K562 (cell line): ENCODE data around the gene FABP7. TPM values are rescaled to one million over a fixed set of nuclear protein-coding genes. Genes with fewer than 3 reads are reported as not detected.

Experiments used
- ATAC-seq: fragments of 200-7000 bp; cut with Tn5 transposase; 3 replicates; pipeline ENCODE4 v1.9.1; 2020; ENCODE audit warnings: moderate library complexity
- BruUV-seq: library from RNA; stranded (reverse); fragments of 400-500 nt; replicated peaks from 2 replicates; lab custom pipeline; 2021; lab: Mats Ljungman, UMichigan
- CTCF ChIA-PET: fragments of 300-600 bp; formaldehyde crosslinking; extraction: SDS; loops from one replicate; lab custom pipeline; 2021; ENCODE audit warnings: low intra/inter-chr PET ratio; lab: Yijun Ruan, JAX
- POLR2A ChIA-PET: fragments of 300-600, 350-650 bp; sonication (Branson Sonifier 250); formaldehyde crosslinking; extraction: SDS; loops from one replicate; lab custom pipeline; 2021; ENCODE audit warnings: antibody characterized with exemption, inconsistent platforms; lab: Yijun Ruan, JAX
- DNase-seq, 4 experiments: peaks; one replicate each; pipeline versions ENCODE4 v3.0.0 to v3.0.0-alpha.2; 2011 to 2018; ENCODE audit warnings: low spot score in 3 of 4, mixed read lengths in 3 of 4; ENCODE audit errors: extremely low read depth in 1 of 4
- FAIRE-seq: peaks from 2 replicates; lab custom pipeline; 2011; peaks lifted over from hg19 to GRCh38; lab: Jason Lieb, UNC
- H2AFZ ChIP-seq: 2 replicates; pipeline ENCODE4 v1.6.0; 2011; ENCODE audit warnings: low read depth, low read length, control low read depth, inconsistent platforms
- H3K27ac ChIP-seq: fragments of 200-600 bp; 3 replicates; pipeline ENCODE4 v1.8.0; 2011; ENCODE audit warnings: low read depth, mild to moderate bottlenecking, control low read depth, inconsistent platforms, low read length, moderate library complexity, mixed read lengths; ENCODE audit errors: extremely low read depth
- H3K27me3 ChIP-seq, 2 experiments: fragments of 300-600 bp in 1 of 2; 2 replicates in 1 of 2; 3 replicates in 1 of 2; pipeline versions ENCODE4 v1.6.0 to v1.8.0; 2011; ENCODE audit warnings: inconsistent platforms in 2 of 2, low read length in 2 of 2, mild to moderate bottlenecking in 1 of 2, mixed read lengths in 1 of 2, moderate library complexity in 1 of 2; ENCODE audit not compliant: control insufficient read depth in 2 of 2, insufficient read depth in 2 of 2
- H3K36me3 ChIP-seq: fragments of 300-600 bp; 3 replicates; pipeline ENCODE4 v1.8.0; 2011; ENCODE audit warnings: mild to moderate bottlenecking, low read length, inconsistent platforms; ENCODE audit not compliant: control insufficient read depth, insufficient read depth
- H3K4me1 ChIP-seq, 2 experiments: fragments of 200-600 bp in 1 of 2; replicated peaks in 1 of 2; 2 replicates in 1 of 2; 3 replicates in 1 of 2; pipeline versions ENCODE4 v1.5.1 to v1.8.0; 2011; ENCODE audit warnings: inconsistent platforms in 2 of 2, low read length in 2 of 2, mild to moderate bottlenecking in 1 of 2, mixed read lengths in 1 of 2, moderate library complexity in 1 of 2; ENCODE audit not compliant: control insufficient read depth in 2 of 2, insufficient read depth in 2 of 2
- H3K4me2 ChIP-seq: 2 replicates; pipeline ENCODE4 v1.6.1; 2011; ENCODE audit warnings: low read length, control low read depth, inconsistent platforms, mixed read lengths; ENCODE audit not compliant: insufficient read depth
- H3K4me3 ChIP-seq: fragments of 200-600 bp; sonication (generic), shearing (Covaris generic); 2 replicates; pipeline ENCODE4 v1.5.1; 2016; ENCODE audit warnings: control low read depth, inconsistent platforms
- H3K79me2 ChIP-seq: fragments of 200-600 bp; 3 replicates; pipeline ENCODE4 v1.8.0; 2011; ENCODE audit warnings: low read length, inconsistent platforms; ENCODE audit not compliant: control insufficient read depth, insufficient read depth
- H3K9ac ChIP-seq, 2 experiments: 2 replicates each; pipeline versions ENCODE4 v1.6.0 to v1.6.1; 2011; ENCODE audit warnings: low read depth in 2 of 2, low read length in 2 of 2, control low read depth in 1 of 2, inconsistent platforms in 1 of 2, mild to moderate bottlenecking in 1 of 2, mixed read lengths in 1 of 2; ENCODE audit not compliant: insufficient read depth in 1 of 2
- H3K9me1 ChIP-seq: one replicate; pipeline ENCODE4 v1.6.0; 2011; ENCODE audit warnings: inconsistent platforms, mild to moderate bottlenecking, low read length, moderate library complexity; ENCODE audit not compliant: control insufficient read depth, insufficient read depth
- H3K9me3 ChIP-seq: replicated peaks from 2 replicates; pipeline ENCODE4 v1.5.1; 2011; ENCODE audit warnings: low read depth, low read length, inconsistent platforms; ENCODE audit not compliant: control insufficient read depth, insufficient read depth
- H4K20me1 ChIP-seq: replicated peaks from 2 replicates; pipeline ENCODE4 v1.6.1; 2011; ENCODE audit warnings: low read length, inconsistent platforms, mixed read lengths; ENCODE audit not compliant: control insufficient read depth, insufficient read depth
- BRD4 ChIP-seq: fragments of 200-600 bp; sonication (generic); IDR thresholded peaks from 2 replicates; pipeline ENCODE4 v1.6.1; 2017; ENCODE audit warnings: inconsistent platforms
- C11orf30 ChIP-seq: fragments of 450-650 bp; IDR thresholded peaks from 2 replicates; pipeline ENCODE4 v1.6.1; 2016; ENCODE audit warnings: low read depth, mild to moderate bottlenecking
- CHCHD3 ChIP-seq: fragments of 250-450 bp; sonication (Bioruptor Pico); IDR thresholded peaks from 2 replicates; pipeline ENCODE4 v2.1.2; 2022; ENCODE audit warnings: mild to moderate bottlenecking
- ESRRA ChIP-seq: fragments of 450-650 bp; IDR thresholded peaks from 2 replicates; pipeline ENCODE4 v1.6.1; 2014; ENCODE audit warnings: low read depth, mild to moderate bottlenecking, moderate library complexity, borderline replicate concordance
- ETV6 ChIP-seq, 3 experiments: fragments of 150-350 bp in 1 of 3; sonication (generic) in 1 of 3; formaldehyde crosslinking in 1 of 3; IDR thresholded peaks; 2 replicates each; pipeline versions ENCODE4 v1.6.1 to v1.8.0; 2014 to 2022; ENCODE audit warnings: borderline replicate concordance in 2 of 3, low read depth in 2 of 3, antibody characterized with exemption in 1 of 3, low read length in 1 of 3, mild to moderate bottlenecking in 1 of 3, missing genetic modification reagents in 1 of 3
- HDGF ChIP-seq: fragments of 450-650 bp; IDR thresholded peaks from 2 replicates; pipeline ENCODE4 v1.6.1; 2016
- MAZ ChIP-seq, 2 experiments: fragments of 450-650 bp in 1 of 2; sonication (generic) in 1 of 2; formaldehyde crosslinking; IDR thresholded peaks in 1 of 2; conservative IDR thresholded peaks in 1 of 2; 2 replicates each; pipeline versions ENCODE4 v1.4.0 to v1.5.0; 2020; ENCODE audit warnings: mild to moderate bottlenecking in 1 of 2, missing genetic modification reagents in 1 of 2
- MIER1 ChIP-seq: fragments of 450-650 bp; IDR thresholded peaks from 2 replicates; pipeline ENCODE4 v1.6.1; 2016; ENCODE audit warnings: antibody characterized with exemption, mild to moderate bottlenecking, low read depth
- POLR2A ChIP-seq: fragments of 450-650 bp; conservative IDR thresholded peaks from 2 replicates; pipeline ENCODE4 v1.6.1; 2016
- POLR2AphosphoS5 ChIP-seq: IDR thresholded peaks from 2 replicates; pipeline ENCODE4 v1.6.1; 2011; ENCODE audit warnings: mild to moderate bottlenecking, low read depth, low read length, moderate library complexity; ENCODE audit not compliant: control insufficient read depth, insufficient read depth
- RAD21 ChIP-seq, 2 experiments: fragments of 250-450 bp in 1 of 2; fragments of 450-650 bp in 1 of 2; sonication (Bioruptor Pico) in 1 of 2; formaldehyde crosslinking in 1 of 2; IDR thresholded peaks in 1 of 2; conservative IDR thresholded peaks in 1 of 2; 2 replicates each; pipeline versions ENCODE4 v1.4.0 to v1.8.0; 2020 to 2022; ENCODE audit warnings: mild to moderate bottlenecking in 2 of 2, moderate library complexity in 1 of 2
- SMC3 ChIP-seq: conservative IDR thresholded peaks from 2 replicates; pipeline ENCODE4 v1.6.1; 2011; ENCODE audit warnings: low read depth, low read length, improper control_type of control experiment; ENCODE audit not compliant: insufficient read depth
- WGBS: fragments of 100-300 bp; shearing (Covaris generic); methylation state at CpG from one replicate; pipeline ENCODE4 v1.1.6; 2016; ENCODE audit warnings: low coverage, mixed read lengths; ENCODE audit not compliant: insufficient coverage; ENCODE audit errors: missing lambda C conversion rate; 5-methylcytosine and 5-hydroxymethylcytosine counted together
- in situ Hi-C: fragments of 300-500 bp; cut with MboI; formaldehyde crosslinking; loops from 4 replicates; pipeline ENCODE4 v1.15.0; 2018; ENCODE audit warnings: inconsistent platforms, mixed read lengths
- intact Hi-C: fragments of 100-400 bp; cut with micrococcal nuclease; formaldehyde crosslinking; loops from 2 replicates; pipeline ENCODE4 v1.14.2; 2022
- polyA plus RNA-seq, 8 experiments: library from polyadenylated mRNA; depleted of rRNA in 4 of 8; stranded (reverse) in 5 of 8; unstranded in 3 of 8; fragments of >200 nt; fragmentation: Nextera tagmentation in 2 of 8; fragmentation: Illumina TruSeq in 1 of 8; extraction: Ambion mirVana in 2 of 8; extraction: Trizol in 1 of 8; gene quantifications; 2 replicates each; pipeline versions ENCODE4 v1.2.1 to v1.2.3, GENCODE V29; 2011 to 2014; ENCODE audit warnings: inconsistent platforms in 1 of 8, missing spikeins in 1 of 8
- total RNA-seq, 7 experiments: library from RNA; depleted of rRNA in 6 of 7; stranded (reverse); fragments of >200 nt in 6 of 7; fragmentation: Illumina TruSeq in 2 of 7; extraction: Trizol in 2 of 7; gene quantifications; 2 replicates each; pipeline versions ENCODE4 v1.2.1 to v1.2.3, GENCODE V29; 2011 to 2021; ENCODE audit warnings: low replicate concordance in 1 of 7
- TF ChIP-seq, protein P1 (sequence below): fragments of 450-650 bp; formaldehyde crosslinking; IDR thresholded peaks from 2 replicates; pipeline ENCODE4 v1.4.0; 2020; ENCODE audit warnings: mild to moderate bottlenecking, moderate library complexity
- TF ChIP-seq, protein P2 (sequence below), 2 experiments: fragments of 200-800 bp in 1 of 2; sonication (Bioruptor generic) in 1 of 2; sonication (generic) in 1 of 2; formaldehyde crosslinking in 1 of 2; IDR thresholded peaks in 1 of 2; conservative IDR thresholded peaks in 1 of 2; 2 replicates each; pipeline versions ENCODE4 v1.5.0 to v1.6.1; 2016 to 2020; ENCODE audit warnings: missing compliant biosample characterization in 1 of 2, missing genetic modification characterization in 1 of 2, missing genetic modification reagents in 1 of 2

The FABP7 gene
- total and polyA plus RNA-seq, 9 of the 15 experiments (the other 6 are each of a cell fraction or from before 2014, with no cell fraction given): 0.07 to 0.14 TPM; not detected in 7

DNA sequence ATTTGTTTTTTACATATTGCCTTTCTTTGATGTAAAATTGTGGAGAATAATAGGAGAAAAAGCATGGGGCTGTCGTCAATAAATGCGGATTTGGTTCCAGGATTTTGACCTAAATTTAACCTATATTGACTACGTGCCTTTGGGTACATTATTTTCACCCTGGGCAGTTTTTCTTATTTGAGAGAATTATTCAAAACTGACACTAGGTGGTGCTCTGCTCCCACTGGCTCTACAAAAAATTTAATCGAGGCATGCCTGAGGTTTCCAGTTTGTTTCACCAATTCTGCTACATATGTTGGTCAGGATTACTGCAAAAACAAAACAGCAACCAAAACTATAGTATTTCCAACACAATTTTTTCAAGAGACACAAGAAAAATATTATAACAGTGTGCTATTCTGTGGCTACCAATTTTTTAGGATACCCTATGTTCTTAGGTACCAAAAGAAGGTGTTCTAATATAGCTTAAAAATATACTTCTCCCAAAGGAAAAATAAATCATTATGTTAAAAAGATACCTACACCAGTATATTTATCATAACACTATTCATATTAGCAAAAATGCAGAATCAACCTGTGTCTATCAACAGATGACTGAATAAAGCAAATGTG lies 48.6 kb upstream of the FABP7 start (continued):
- TF ChIP-seq RAD21 (CRISPR knock-in tag; conservative IDR thresholded peaks at IDR 0.05 in 1 of 2, IDR thresholded peaks at IDR 0.05 in 1 of 2): peak; percentile 81 to 83
- TF ChIP-seq, protein P1, sequence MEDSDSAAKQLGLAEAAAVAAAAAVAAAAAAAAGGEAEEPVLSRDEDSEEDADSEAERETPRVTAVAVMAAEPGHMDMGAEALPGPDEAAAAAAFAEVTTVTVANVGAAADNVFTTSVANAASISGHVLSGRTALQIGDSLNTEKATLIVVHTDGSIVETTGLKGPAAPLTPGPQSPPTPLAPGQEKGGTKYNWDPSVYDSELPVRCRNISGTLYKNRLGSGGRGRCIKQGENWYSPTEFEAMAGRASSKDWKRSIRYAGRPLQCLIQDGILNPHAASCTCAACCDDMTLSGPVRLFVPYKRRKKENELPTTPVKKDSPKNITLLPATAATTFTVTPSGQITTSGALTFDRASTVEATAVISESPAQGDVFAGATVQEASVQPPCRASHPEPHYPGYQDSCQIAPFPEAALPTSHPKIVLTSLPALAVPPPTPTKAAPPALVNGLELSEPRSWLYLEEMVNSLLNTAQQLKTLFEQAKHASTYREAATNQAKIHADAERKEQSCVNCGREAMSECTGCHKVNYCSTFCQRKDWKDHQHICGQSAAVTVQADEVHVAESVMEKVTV: peak; percentile 67
- no peak for TF ChIP-seq CHCHD3 (CRISPR knock-in tag)
- TF ChIP-seq SMC3: 0 out of 2 replicates have a peak, but pooled peaks have one; percentile 16
- TF ChIP-seq HDGF: no peak
- 0 out of 4 replicates have a peak, but pooled peaks of 1 of the 2 experiments have one; percentile 28 for TF ChIP-seq MAZ (CRISPR knock-in tag; conservative IDR thresholded peaks at IDR 0.05 in 1 of 2, IDR thresholded peaks at IDR 0.05 in 1 of 2)

DNA sequence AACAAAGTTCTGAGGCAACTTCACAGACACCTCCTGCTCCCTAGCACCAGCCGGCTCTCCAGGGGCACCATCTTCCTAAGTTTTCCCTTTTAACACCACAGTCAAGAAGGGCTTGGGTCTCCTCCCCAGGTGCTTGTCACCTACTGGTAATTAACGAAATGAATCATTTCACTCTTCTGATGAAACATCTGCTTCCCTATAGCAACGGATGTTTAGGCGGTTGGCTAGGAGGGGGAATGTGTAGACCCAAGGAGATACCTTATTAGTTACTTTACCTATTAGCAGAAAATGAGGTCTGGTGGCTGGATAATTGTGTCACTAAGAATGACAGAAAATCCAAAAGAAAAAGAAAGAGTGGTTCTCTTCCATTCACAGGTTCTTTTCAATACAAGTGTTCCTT lies 46.3 kb upstream of the FABP7 start:
- in situ Hi-C loops: loop anchor here (25.0 kb wide), 1 partner anchor 579 kb away; no protein-coding TSS in a partner anchor
- ChIA-PET POLR2A (interaction anchor here (0.6 kb wide), 1 partner anchor 46 kb away, joined by 3 read pairs; the partner anchor contains the start of gene FABP7), CTCF (no interaction called here)
- no peak overlapping the region for H2AFZ ChIP-seq
- no peaks in the 10 kb centered on the region for H3K36me3 ChIP-seq
- H4K20me1 ChIP-seq: no peaks in the 10 kb centered on the region
- H3K9me1 ChIP-seq: no peaks in the 10 kb centered on the region
- no TSS peak for BruUV-seq
- 10% methylated on average over 4 of the region's 4 CpGs for WGBS
- H3K27me3 ChIP-seq: no peaks in the 10 kb centered on the region
- H3K9ac ChIP-seq: no peak overlapping the region
- intact Hi-C loops: loop anchor here (5.0 kb wide), 2 partner anchors 649 to 984 kb away; no protein-coding TSS in a partner anchor
- H3K4me2 ChIP-seq: no peak overlapping the region
- no peaks in the 10 kb centered on the region for H3K79me2 ChIP-seq
- H3K27ac ChIP-seq: no peak overlapping the region
- ATAC-seq (no peak; the same call in 1 of the 3 replicates), DNase-seq (no peak), FAIRE-seq (no peak)
- no peaks in the 10 kb centered on the region for H3K4me1 ChIP-seq
- no peaks in the 10 kb centered on the region for H3K9me3 ChIP-seq
- no peak overlapping the region for H3K4me3 ChIP-seq
- TF ChIP-seq ETV6 (IDR thresholded peaks at IDR 0.05; ENCODE audit: borderline replicate concordance in 1 of 2, low read depth in 2 of 2, low read length in 1 of 2): no peak
- TF ChIP-seq ETV6 (CRISPR knock-in tag; IDR thresholded peaks at IDR 0.05; ENCODE audit: borderline replicate concordance): no peak
- no peak for TF ChIP-seq MIER1
- TF ChIP-seq POLR2A: no peak
- no peak for TF ChIP-seq POLR2AphosphoS5
- TF ChIP-seq ESRRA: no peak
- TF ChIP-seq, protein P2, sequence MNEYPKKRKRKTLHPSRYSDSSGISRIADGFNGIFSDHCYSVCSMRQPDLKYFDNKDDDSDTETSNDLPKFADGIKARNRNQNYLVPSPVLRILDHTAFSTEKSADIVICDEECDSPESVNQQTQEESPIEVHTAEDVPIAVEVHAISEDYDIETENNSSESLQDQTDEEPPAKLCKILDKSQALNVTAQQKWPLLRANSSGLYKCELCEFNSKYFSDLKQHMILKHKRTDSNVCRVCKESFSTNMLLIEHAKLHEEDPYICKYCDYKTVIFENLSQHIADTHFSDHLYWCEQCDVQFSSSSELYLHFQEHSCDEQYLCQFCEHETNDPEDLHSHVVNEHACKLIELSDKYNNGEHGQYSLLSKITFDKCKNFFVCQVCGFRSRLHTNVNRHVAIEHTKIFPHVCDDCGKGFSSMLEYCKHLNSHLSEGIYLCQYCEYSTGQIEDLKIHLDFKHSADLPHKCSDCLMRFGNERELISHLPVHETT (CRISPR knock-in tag; conservative IDR thresholded peaks at IDR 0.05 in 1 of 2, IDR thresholded peaks at IDR 0.05 in 1 of 2): no peak
- TF ChIP-seq BRD4: no peak
- no peak for TF ChIP-seq C11orf30
